Left ventricle myocardium inferior (tissue), 1 donor: ENCODE results near the gene TUBE1. TPM values are rescaled to one million over a fixed set of nuclear protein-coding genes. Genes with fewer than 3 reads are reported as not detected.
A peak's percentile ranks its signal among the peaks of the same experiment; 100 is the strongest.
"Not testable (repeated sequence)": the region's sequence is repeated elsewhere in the genome, so short reads cannot be mapped to it uniquely, and the experiment has no call there.

Experiments used
- DNase-seq: peaks from one replicate; pipeline ENCODE4 v3.0.0-alpha.2; 2020
- H3K27ac ChIP-seq: fragments of 200-600 bp; replicated peaks from 2 replicates; pipeline ENCODE4 v1.8.0; 2021
- H3K27me3 ChIP-seq: fragments of 200-600 bp; 2 replicates; pipeline ENCODE4 v1.8.0; 2021; ENCODE audit warnings: low read depth
- H3K36me3 ChIP-seq: fragments of 200-600 bp; 2 replicates; pipeline ENCODE4 v1.8.0; 2021
- H3K4me1 ChIP-seq: fragments of 200-600 bp; 2 replicates; pipeline ENCODE4 v1.8.0; 2021
- H3K4me3 ChIP-seq: fragments of 200-600 bp; 2 replicates; pipeline ENCODE4 v1.8.0; 2021; ENCODE audit warnings: mild to moderate bottlenecking, moderate library complexity
- H3K9me3 ChIP-seq: fragments of 200-600 bp; replicated peaks from 2 replicates; pipeline ENCODE4 v1.8.0; 2021
- intact Hi-C: fragments of 100-400 bp; cut with micrococcal nuclease; formaldehyde crosslinking; loops from one replicate; pipeline ENCODE4 v1.11.0; 2022
- total RNA-seq: library from RNA; stranded (reverse); fragmentation: NEBNext Ultra II Directional; extraction: Animal tissue kit (Norgen Biotek cat#: 25700); gene quantifications from one replicate; pipeline ENCODE4 v1.2.1, GENCODE V29; 2021
- TF ChIP-seq, protein P1 (sequence below): fragments of 200-600 bp; IDR thresholded peaks from 2 replicates; pipeline ENCODE4 v1.8.0; 2021; ENCODE audit warnings: antibody characterized with exemption, mild to moderate bottlenecking, borderline replicate concordance
- donor health status: DM: no; HTN: yes; CAD: no; lungs with severe emphysema.

Gene TUBE1
- total RNA-seq, 1 donor from 2014 or later: 28.5 TPM

DNA sequence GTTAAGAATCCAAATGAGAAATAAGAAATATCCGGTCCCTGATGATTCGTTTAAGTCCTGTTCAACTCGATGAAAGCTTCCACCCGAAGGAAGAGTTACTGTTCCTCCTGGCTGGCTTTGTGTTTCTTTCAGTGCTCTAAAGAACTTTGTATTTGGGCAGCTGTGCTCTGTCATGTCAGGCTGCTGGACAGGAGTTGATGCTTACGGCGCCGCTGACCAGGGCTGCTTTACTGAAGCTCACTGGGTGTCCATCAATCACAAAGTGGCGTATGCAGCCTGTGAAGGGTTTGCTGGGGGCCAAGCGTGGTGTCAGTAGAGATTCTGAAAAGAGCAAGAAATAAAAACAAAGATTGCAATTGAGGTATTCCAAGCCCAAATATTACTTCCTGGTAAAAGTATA, 22.0 kb upstream of the TUBE1 start:
- peaks cover 71% of the 10 kb centered on the region for H3K36me3 ChIP-seq
- TF ChIP-seq, protein P1, sequence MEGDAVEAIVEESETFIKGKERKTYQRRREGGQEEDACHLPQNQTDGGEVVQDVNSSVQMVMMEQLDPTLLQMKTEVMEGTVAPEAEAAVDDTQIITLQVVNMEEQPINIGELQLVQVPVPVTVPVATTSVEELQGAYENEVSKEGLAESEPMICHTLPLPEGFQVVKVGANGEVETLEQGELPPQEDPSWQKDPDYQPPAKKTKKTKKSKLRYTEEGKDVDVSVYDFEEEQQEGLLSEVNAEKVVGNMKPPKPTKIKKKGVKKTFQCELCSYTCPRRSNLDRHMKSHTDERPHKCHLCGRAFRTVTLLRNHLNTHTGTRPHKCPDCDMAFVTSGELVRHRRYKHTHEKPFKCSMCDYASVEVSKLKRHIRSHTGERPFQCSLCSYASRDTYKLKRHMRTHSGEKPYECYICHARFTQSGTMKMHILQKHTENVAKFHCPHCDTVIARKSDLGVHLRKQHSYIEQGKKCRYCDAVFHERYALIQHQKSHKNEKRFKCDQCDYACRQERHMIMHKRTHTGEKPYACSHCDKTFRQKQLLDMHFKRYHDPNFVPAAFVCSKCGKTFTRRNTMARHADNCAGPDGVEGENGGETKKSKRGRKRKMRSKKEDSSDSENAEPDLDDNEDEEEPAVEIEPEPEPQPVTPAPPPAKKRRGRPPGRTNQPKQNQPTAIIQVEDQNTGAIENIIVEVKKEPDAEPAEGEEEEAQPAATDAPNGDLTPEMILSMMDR: no peak
- intact Hi-C loops: no loop called here
- peaks cover 4% of the 10 kb centered on the region for H3K9me3 ChIP-seq
- H3K27ac ChIP-seq: peak overlapping the region; percentile 22
- H3K27me3 ChIP-seq: no peaks in the 10 kb centered on the region
- H3K4me3 ChIP-seq: no peak overlapping the region
- H3K4me1 ChIP-seq: peaks cover 34% of the 10 kb centered on the region
- no peak for DNase-seq

DNA sequence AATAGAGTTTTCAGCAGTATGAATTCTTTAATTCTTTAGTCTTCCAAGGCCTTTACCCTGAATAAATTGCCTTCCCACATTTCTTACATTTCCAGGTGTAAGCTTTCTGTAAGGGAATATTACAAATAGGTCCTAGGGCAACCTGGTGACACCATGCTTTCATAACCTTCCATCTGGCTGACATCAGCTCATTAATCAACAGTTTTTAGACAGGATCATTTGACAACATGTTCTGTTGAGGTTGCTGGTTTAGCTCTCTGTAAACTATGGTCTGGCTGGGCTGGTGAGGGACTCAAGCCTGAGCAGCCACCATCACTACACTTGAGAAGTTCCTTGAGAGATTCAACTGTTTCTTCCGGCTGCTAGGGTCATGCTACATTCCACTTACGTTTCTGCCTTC, 19.3 kb upstream of the TUBE1 start:
- Histone ChIP-seq H3K36me3 (peaks cover 50% of the 10 kb centered on the region), H3K9me3 (peaks cover 4% of the 10 kb centered on the region), H3K4me1 (peaks cover 14% of the 10 kb centered on the region), H3K27me3 (no peaks in the 10 kb centered on the region), H3K27ac (no peak overlapping the region), H3K4me3 (no peak overlapping the region)
- intact Hi-C loops: no loop called here
- TF ChIP-seq, protein P1: no peak
- no peak for DNase-seq

DNA sequence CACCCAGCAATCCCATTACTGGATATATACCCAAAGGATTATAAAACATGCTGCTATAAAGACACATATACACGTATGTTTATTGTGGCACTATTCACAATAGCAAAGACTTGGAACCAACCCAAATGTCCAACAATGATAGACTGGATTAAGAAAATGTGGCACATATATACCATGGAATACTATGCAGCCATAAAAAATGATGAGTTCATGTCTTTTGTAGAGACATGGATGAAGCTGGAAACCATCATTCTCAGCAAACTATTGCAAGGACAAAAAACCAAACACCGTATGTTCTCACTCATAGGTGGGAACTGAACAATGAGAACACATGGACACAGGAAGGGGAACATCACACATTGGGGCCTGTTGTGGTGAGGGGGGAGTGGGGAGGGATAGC, 18.7 kb upstream of the TUBE1 start:
- Histone ChIP-seq H3K4me1 (peaks cover 19% of the 10 kb centered on the region), H3K36me3 (peaks cover 48% of the 10 kb centered on the region)
- intact Hi-C loops, H3K27me3 ChIP-seq, H3K27ac ChIP-seq, DNase-seq, H3K9me3 ChIP-seq, H3K4me3 ChIP-seq: not testable (repeated sequence)

DNA sequence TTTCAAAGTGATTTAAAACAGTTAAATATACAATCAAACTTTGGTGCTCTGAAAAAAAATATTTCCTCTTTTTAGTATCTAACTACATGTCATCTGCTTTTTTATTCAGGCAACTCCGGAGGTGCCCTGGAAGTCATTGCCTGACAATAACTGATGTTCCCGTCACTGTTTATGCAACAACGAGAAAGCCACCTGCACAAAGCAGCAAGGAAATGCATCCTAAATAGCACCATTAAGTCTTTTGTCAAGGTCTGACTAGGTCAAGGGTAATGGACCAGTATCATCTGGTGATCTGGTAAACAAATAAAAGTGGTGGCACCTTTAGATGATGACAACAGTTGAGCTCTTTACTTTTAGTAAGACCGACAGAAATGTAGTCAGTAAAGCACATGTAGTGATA, 13.3 kb upstream of the TUBE1 start:
- Histone ChIP-seq H3K4me3 (no peak overlapping the region), H3K27me3 (no peaks in the 10 kb centered on the region), H3K4me1 (peaks cover 10% of the 10 kb centered on the region), H3K27ac (peak overlapping the region; percentile 49), H3K9me3 (no peaks in the 10 kb centered on the region), H3K36me3 (peaks cover 9% of the 10 kb centered on the region)
- intact Hi-C loops: no loop called here
- no peak for DNase-seq
- TF ChIP-seq, protein P1: no peak

DNA sequence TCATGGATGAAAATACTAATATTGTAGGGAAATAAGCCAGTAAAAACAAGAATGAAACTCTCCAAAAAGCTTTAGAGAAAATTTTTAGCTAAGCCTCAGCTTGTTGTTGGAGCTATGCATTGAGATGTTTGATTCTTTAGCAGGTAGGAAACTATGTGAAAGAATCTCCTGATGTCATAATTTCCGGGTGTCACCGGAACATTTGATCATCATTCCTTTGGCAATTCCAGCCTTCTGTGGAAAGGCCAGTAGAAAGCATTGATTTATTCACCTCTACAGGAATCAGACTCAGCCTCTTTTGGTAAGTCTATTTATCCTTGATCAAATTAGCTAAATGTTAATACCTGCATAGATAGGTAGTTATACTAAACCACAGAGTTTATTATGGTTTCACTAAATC, 9.6 kb upstream of the TUBE1 start:
- TF ChIP-seq, protein P1: no peak
- Histone ChIP-seq H3K4me3 (no peak overlapping the region), H3K27me3 (no peaks in the 10 kb centered on the region), H3K36me3 (peaks cover 9% of the 10 kb centered on the region), H3K27ac (no peak overlapping the region), H3K4me1 (peaks cover 12% of the 10 kb centered on the region), H3K9me3 (no peaks in the 10 kb centered on the region)
- no peak for DNase-seq
- intact Hi-C loops: no loop called here

DNA sequence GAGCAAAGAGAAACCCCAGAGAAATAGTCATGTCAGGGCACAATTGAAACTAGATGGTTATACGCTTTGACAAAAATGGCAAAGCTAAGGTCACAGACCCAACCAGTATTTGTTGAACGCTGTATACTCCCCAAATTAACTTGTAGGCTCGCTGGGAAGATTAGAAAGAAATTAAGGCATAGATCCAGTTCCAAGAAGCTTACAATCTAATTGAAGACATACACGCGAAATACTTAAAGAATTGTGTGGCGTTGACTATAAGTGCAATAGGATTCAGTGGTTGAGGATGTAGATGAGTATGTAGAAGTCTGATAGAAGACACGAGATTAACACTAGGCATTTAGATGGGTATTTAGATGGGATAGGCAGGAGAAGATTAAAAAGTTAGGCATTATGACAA, 634 bp upstream of the TUBE1 start:
- Histone ChIP-seq H3K27ac (peak overlapping the region; percentile 93), H3K4me3 (peak overlapping the region; percentile 85), H3K27me3 (no peaks in the 10 kb centered on the region), H3K4me1 (peaks cover 51% of the 10 kb centered on the region), H3K9me3 (no peaks in the 10 kb centered on the region), H3K36me3 (peaks cover 24% of the 10 kb centered on the region)
- DNase-seq: no peak
- intact Hi-C loops: no loop called here
- TF ChIP-seq, protein P1: no peak
